ENCODE data around the gene ABCA1. TPM values are rescaled to one million over a fixed set of nuclear protein-coding genes. Genes with fewer than 3 reads are reported as not detected.

Gene ABCA1
- total RNA-seq, 2 experiments from 2014 or later, result 1.4 to 2.0 TPM

GRCh38 chr9:104883169-104883568, 44.8 kb downstream of the ABCA1 start:
- H3K4me1 Mint-ChIP-seq, result no peaks in the 10 kb centered on the region

GRCh38 chr9:104882566-104882965, 45.4 kb downstream of the ABCA1 start:
- POLR2A ChIA-PET, result no interaction called here
- peaks cover 2% of the 10 kb centered on the region for H3K27me3 Mint-ChIP-seq
- H3K27ac Mint-ChIP-seq, result no peak overlapping the region
- no peaks in the 10 kb centered on the region for H3K36me3 Mint-ChIP-seq
- no peaks in the 10 kb centered on the region for H3K4me1 Mint-ChIP-seq
- DNase-seq (no peak), ATAC-seq (ENCODE audit: low read depth) (no peak)
- H3K4me3 Mint-ChIP-seq, result no peak overlapping the region
- H3K9me3 Mint-ChIP-seq, result no peaks in the 10 kb centered on the region

More at GRCh38 chr9:104883169-104883568, 44.8 kb downstream of the ABCA1 start:
- Mint-ChIP-seq H3K27ac (no peak overlapping the region), H3K4me3 (no peak overlapping the region), H3K36me3 (no peaks in the 10 kb centered on the region), H3K9me3 (no peaks in the 10 kb centered on the region), H3K27me3 (peaks cover 2% of the 10 kb centered on the region)
- no peak for DNase-seq
- POLR2A ChIA-PET, result no interaction called here
- no peak for ATAC-seq (ENCODE audit: low read depth)

- Mint-ChIP-seq H3K36me3 (no peaks in the 10 kb centered on the region), H3K4me1 (no peaks in the 10 kb centered on the region), H3K4me3 (no peak overlapping the region), H3K27ac (no peak overlapping the region), H3K27me3 (peaks cover 2% of the 10 kb centered on the region), H3K9me3 (no peaks in the 10 kb centered on the region)
- DNase-seq (no peak), ATAC-seq (ENCODE audit: low read depth) (no peak)
- POLR2A ChIA-PET, result no interaction called here
These were observed 45.9 kb downstream of the ABCA1 start for GRCh38 chr9:104882086-104882485.

- peaks cover 2% of the 10 kb centered on the region for H3K27me3 Mint-ChIP-seq
- H3K9me3 Mint-ChIP-seq, result no peaks in the 10 kb centered on the region
- POLR2A ChIA-PET, result interaction anchor here (0.7 kb wide), 1 partner anchor 146 kb away, joined by 4 read pairs; no protein-coding TSS in a partner anchor
- no peaks in the 10 kb centered on the region for H3K36me3 Mint-ChIP-seq
- no peak overlapping the region for H3K4me3 Mint-ChIP-seq
- H3K4me1 Mint-ChIP-seq, result no peaks in the 10 kb centered on the region
- DNase-seq, result no peak
- ATAC-seq (ENCODE audit: low read depth), result no peak
- no peak overlapping the region for H3K27ac Mint-ChIP-seq
These were observed 48.2 kb downstream of the ABCA1 start for GRCh38 chr9:104879555-104880309.

GRCh38 chr9:104876587-104876986, 51.4 kb downstream of the ABCA1 start:
- H3K27me3 Mint-ChIP-seq, result peaks cover 2% of the 10 kb centered on the region
- ATAC-seq (ENCODE audit: low read depth), result no peak
- no peak for DNase-seq
- no peaks in the 10 kb centered on the region for H3K4me1 Mint-ChIP-seq
- no peaks in the 10 kb centered on the region for H3K9me3 Mint-ChIP-seq
- H3K4me3 Mint-ChIP-seq, result no peak overlapping the region
- no peaks in the 10 kb centered on the region for H3K36me3 Mint-ChIP-seq
- H3K27ac Mint-ChIP-seq, result no peak overlapping the region
- POLR2A ChIA-PET, result no interaction called here

- Mint-ChIP-seq H3K27me3 (peaks cover 2% of the 10 kb centered on the region), H3K4me1 (peaks cover 1% of the 10 kb centered on the region), H3K27ac (no peak overlapping the region), H3K9me3 (no peaks in the 10 kb centered on the region), H3K36me3 (no peaks in the 10 kb centered on the region), H3K4me3 (no peak overlapping the region)
- ATAC-seq (ENCODE audit: low read depth) (no peak), DNase-seq (no peak)
- POLR2A ChIA-PET, result no interaction called here
These were observed 52.1 kb downstream of the ABCA1 start for GRCh38 chr9:104875897-104876296.

- ATAC-seq (ENCODE audit: low read depth), result no peak
- H3K27me3 Mint-ChIP-seq, result peaks cover 2% of the 10 kb centered on the region
- H3K4me3 Mint-ChIP-seq, result no peak overlapping the region
- peaks cover 1% of the 10 kb centered on the region for H3K4me1 Mint-ChIP-seq
- no peaks in the 10 kb centered on the region for H3K36me3 Mint-ChIP-seq
- no peak for DNase-seq
- POLR2A ChIA-PET, result no interaction called here
- H3K9me3 Mint-ChIP-seq, result no peaks in the 10 kb centered on the region
- no peak overlapping the region for H3K27ac Mint-ChIP-seq
These were observed 52.6 kb downstream of the ABCA1 start for GRCh38 chr9:104875320-104875719.

- POLR2A ChIA-PET, result no interaction called here
- Mint-ChIP-seq H3K9me3 (no peaks in the 10 kb centered on the region), H3K4me1 (peaks cover 1% of the 10 kb centered on the region), H3K27ac (no peak overlapping the region), H3K27me3 (peaks cover 2% of the 10 kb centered on the region), H3K4me3 (no peak overlapping the region), H3K36me3 (no peaks in the 10 kb centered on the region)
- ATAC-seq (ENCODE audit: low read depth) (no peak), DNase-seq (no peak)
These were observed 54.5 kb downstream of the ABCA1 start for GRCh38 chr9:104873489-104873850.

GRCh38 chr9:104872656-104873488, 55.1 kb downstream of the ABCA1 start:
- Mint-ChIP-seq H3K4me1 (peaks cover 1% of the 10 kb centered on the region), H3K4me3 (no peak overlapping the region), H3K36me3 (no peaks in the 10 kb centered on the region), H3K9me3 (no peaks in the 10 kb centered on the region), H3K27me3 (peaks cover 2% of the 10 kb centered on the region), H3K27ac (no peak overlapping the region)
- no peak for DNase-seq
- ATAC-seq (ENCODE audit: low read depth), result no peak
- POLR2A ChIA-PET, result no interaction called here

GRCh38 chr9:104871961-104872527, 55.9 kb downstream of the ABCA1 start:
- Mint-ChIP-seq H3K27ac (no peak overlapping the region), H3K4me3 (no peak overlapping the region), H3K9me3 (no peaks in the 10 kb centered on the region), H3K27me3 (peaks cover 2% of the 10 kb centered on the region), H3K36me3 (no peaks in the 10 kb centered on the region), H3K4me1 (peaks cover 1% of the 10 kb centered on the region)
- DNase-seq (no peak), ATAC-seq (ENCODE audit: low read depth) (no peak)
- POLR2A ChIA-PET, result no interaction called here

GRCh38 chr9:104869811-104870210, 58.1 kb downstream of the ABCA1 start:
- no peak for DNase-seq
- Mint-ChIP-seq H3K4me1 (peaks cover 1% of the 10 kb centered on the region), H3K4me3 (no peak overlapping the region), H3K27ac (no peak overlapping the region), H3K27me3 (peaks cover 2% of the 10 kb centered on the region), H3K9me3 (no peaks in the 10 kb centered on the region), H3K36me3 (no peaks in the 10 kb centered on the region)
- no peak for ATAC-seq (ENCODE audit: low read depth)
- POLR2A ChIA-PET, result no interaction called here

- Mint-ChIP-seq H3K27ac (no peak overlapping the region), H3K4me3 (no peak overlapping the region), H3K36me3 (no peaks in the 10 kb centered on the region), H3K9me3 (no peaks in the 10 kb centered on the region), H3K4me1 (peaks cover 1% of the 10 kb centered on the region), H3K27me3 (peaks cover 2% of the 10 kb centered on the region)
- DNase-seq (no peak), ATAC-seq (ENCODE audit: low read depth) (no peak)
- POLR2A ChIA-PET, result no interaction called here
These were observed 59.1 kb downstream of the ABCA1 start for GRCh38 chr9:104868687-104869404.

- no peak for DNase-seq
- POLR2A ChIA-PET, result no interaction called here
- H3K27me3 Mint-ChIP-seq, result peaks cover 2% of the 10 kb centered on the region
These were observed 59.7 kb downstream of the ABCA1 start for GRCh38 chr9:104868303-104868686.

More at GRCh38 chr9:104868303-104868686, 59.7 kb downstream of the ABCA1 start:
- Mint-ChIP-seq H3K27ac (no peak overlapping the region), H3K4me3 (no peak overlapping the region), H3K9me3 (no peaks in the 10 kb centered on the region), H3K4me1 (peaks cover 1% of the 10 kb centered on the region), H3K36me3 (no peaks in the 10 kb centered on the region)
- no peak for ATAC-seq (ENCODE audit: low read depth)
